Common myeloid progenitor, CD34-positive (primary cell): ENCODE measurements around the gene NOX5.

Experiments used
- CTCF ChIA-PET: fragments of 350-600 bp; sonication (Branson Sonifier 250); formaldehyde crosslinking; loops from one replicate; lab custom pipeline; 2021; ENCODE audit warnings: antibody characterized with exemption; lab: Charles Lee
- POLR2A ChIA-PET: fragments of 350-600 bp; sonication (Branson Sonifier 250); formaldehyde crosslinking; loops from one replicate; lab custom pipeline; 2021; ENCODE audit warnings: antibody characterized with exemption; lab: Charles Lee
- DNase-seq, 3 donors: peaks; one replicate each; pipeline versions ENCODE4 v3.0.0 to v3.0.0-alpha.2; 2013
- H3K27ac ChIP-seq, 2 experiments: 1 replicate in 1 of 2; 2 replicates in 1 of 2; pipeline ENCODE4 v1.7.0; 2013; ENCODE audit warnings: inconsistent platforms in 2 of 2, low read length in 2 of 2, mild to moderate bottlenecking in 2 of 2, low read depth in 1 of 2, moderate library complexity in 1 of 2; ENCODE audit not compliant: severe bottlenecking in 2 of 2, insufficient read depth in 1 of 2, poor library complexity in 1 of 2
- H3K27me3 ChIP-seq, 5 experiments: replicated peaks in 2 of 5; 1 replicate in 3 of 5; 2 replicates in 2 of 5; pipeline versions ENCODE4 v1.6.1 to v1.7.0; 2013; ENCODE audit warnings: low read length in 4 of 5, mild to moderate bottlenecking in 2 of 5, moderate library complexity in 2 of 5, inconsistent platforms in 1 of 5; ENCODE audit not compliant: insufficient read depth in 5 of 5, control insufficient read depth in 4 of 5
- H3K36me3 ChIP-seq, 4 experiments: 1 replicate in 2 of 4; 2 replicates in 2 of 4; pipeline versions ENCODE4 v1.6.1 to v1.7.0; 2013; ENCODE audit warnings: low read length in 3 of 4, control low read depth in 1 of 4, mild to moderate bottlenecking in 1 of 4; ENCODE audit not compliant: control insufficient read depth in 4 of 4, insufficient read depth in 4 of 4
- H3K4me1 ChIP-seq, 4 experiments: 1 replicate in 3 of 4; 2 replicates in 1 of 4; pipeline versions ENCODE4 v1.6.1 to v1.7.1; 2013; ENCODE audit warnings: low read length in 3 of 4, mild to moderate bottlenecking in 3 of 4, control low read depth in 1 of 4, inconsistent platforms in 1 of 4, moderate library complexity in 1 of 4; ENCODE audit not compliant: control insufficient read depth in 4 of 4, insufficient read depth in 4 of 4; ENCODE audit errors: control extremely low read depth in 1 of 4
- H3K4me3 ChIP-seq, 7 experiments: 1 replicate in 4 of 7; 2 replicates in 3 of 7; pipeline versions ENCODE4 v1.5.1 to v1.7.0; 2013; ENCODE audit warnings: mild to moderate bottlenecking in 7 of 7, low read length in 6 of 7, moderate library complexity in 6 of 7, inconsistent platforms in 2 of 7, low read depth in 2 of 7, control low read depth in 1 of 7; ENCODE audit not compliant: insufficient read depth in 4 of 7, control insufficient read depth in 1 of 7; ENCODE audit errors: extremely low read depth in 1 of 7
- H3K9me3 ChIP-seq, 5 experiments: 1 replicate in 4 of 5; 2 replicates in 1 of 5; pipeline versions ENCODE4 v1.6.1 to v1.7.1; 2013; ENCODE audit warnings: low read length in 4 of 5, mild to moderate bottlenecking in 2 of 5, inconsistent platforms in 1 of 5, low read depth in 1 of 5, moderate library complexity in 1 of 5; ENCODE audit not compliant: control insufficient read depth in 4 of 5, insufficient read depth in 2 of 5; ENCODE audit errors: control extremely low read depth in 1 of 5
- WGBS: methylation state at CpG from one replicate; pipeline ENCODE4 v1.1.5; 2013; ENCODE audit not compliant: insufficient coverage; 5-methylcytosine and 5-hydroxymethylcytosine counted together

The NOX5 gene

GRCh38 chr15:69107025-69107620, 92.6 kb downstream of the NOX5 start:
- ChIA-PET CTCF (interaction anchor here (1.0 kb wide), 1 partner anchor 23 kb away, joined by 3 read pairs; no protein-coding TSS in a partner anchor), POLR2A (interaction anchor here (0.6 kb wide), 1 partner anchor 293 kb away, joined by 3 read pairs; no protein-coding TSS in a partner anchor)
- H3K4me1 ChIP-seq: peaks cover 0 to 7% (median 5%) of the 10 kb centered on the region in 4 experiments
- no peak overlapping the region for H3K27ac ChIP-seq
- WGBS: 71% methylated on average over 2 of the region's 4 CpGs
- H3K27me3 ChIP-seq: no peaks in the 10 kb centered on the region
- H3K4me3 ChIP-seq: no peak overlapping the region
- peak in 1 of 3 donors; percentile 39 for DNase-seq
- no peaks in the 10 kb centered on the region for H3K9me3 ChIP-seq
- H3K36me3 ChIP-seq: no peaks in the 10 kb centered on the region
